A673 (cell line): ENCODE measurements around the gene HMX2.

Experiments used
- EZH2 ChIP-seq: fragments of 200-600 bp; sonication (generic); IDR thresholded peaks from 2 replicates; pipeline ENCODE4 v1.6.1; 2017; ENCODE audit warnings: borderline replicate concordance, low read depth, mild to moderate bottlenecking, mixed read lengths, antibody characterized with exemption, low read length; ENCODE audit not compliant: poor library complexity, severe bottlenecking
- TF ChIP-seq, protein P1 (sequence below): fragments of 300-800, 200-600 bp; sonication (generic); conservative IDR thresholded peaks from 2 replicates; pipeline ENCODE4 v1.5.1; 2017; ENCODE audit warnings: low read depth, mild to moderate bottlenecking, antibody characterized with exemption, low read length, moderate library complexity, mixed read lengths

DNA sequence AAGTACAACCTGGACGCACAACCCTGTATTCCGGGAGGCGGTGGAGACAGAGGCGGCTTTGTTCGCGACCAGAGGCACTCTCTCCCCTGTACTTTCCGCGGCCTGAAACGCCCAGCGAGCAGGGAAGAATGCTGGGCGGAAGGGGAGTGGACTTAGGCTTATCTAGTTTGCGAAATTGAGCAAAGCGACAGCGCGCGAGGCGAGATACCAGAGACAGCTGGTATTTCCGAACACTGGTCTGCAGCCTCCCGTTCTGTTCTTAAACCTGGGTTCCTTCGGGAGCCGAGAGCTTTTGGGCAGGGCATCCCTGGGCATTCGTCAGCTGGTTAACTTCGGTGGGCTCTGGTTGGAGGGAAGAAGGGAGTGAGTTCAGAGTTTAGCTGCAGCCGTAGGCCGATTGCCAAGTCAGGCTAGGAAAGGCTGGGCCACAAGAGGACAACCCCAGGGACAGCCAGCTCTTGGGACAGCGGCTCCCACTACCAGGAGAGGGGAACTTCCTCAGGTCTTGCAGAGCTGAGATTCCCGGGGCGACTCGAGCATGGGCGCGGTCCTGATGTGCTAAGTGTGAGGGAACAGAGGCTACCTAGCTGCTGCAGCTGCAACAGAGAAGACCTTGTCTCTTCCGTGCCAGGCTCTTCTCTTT, 8.3 kb upstream of the HMX2 start:
- TF ChIP-seq, protein P1, sequence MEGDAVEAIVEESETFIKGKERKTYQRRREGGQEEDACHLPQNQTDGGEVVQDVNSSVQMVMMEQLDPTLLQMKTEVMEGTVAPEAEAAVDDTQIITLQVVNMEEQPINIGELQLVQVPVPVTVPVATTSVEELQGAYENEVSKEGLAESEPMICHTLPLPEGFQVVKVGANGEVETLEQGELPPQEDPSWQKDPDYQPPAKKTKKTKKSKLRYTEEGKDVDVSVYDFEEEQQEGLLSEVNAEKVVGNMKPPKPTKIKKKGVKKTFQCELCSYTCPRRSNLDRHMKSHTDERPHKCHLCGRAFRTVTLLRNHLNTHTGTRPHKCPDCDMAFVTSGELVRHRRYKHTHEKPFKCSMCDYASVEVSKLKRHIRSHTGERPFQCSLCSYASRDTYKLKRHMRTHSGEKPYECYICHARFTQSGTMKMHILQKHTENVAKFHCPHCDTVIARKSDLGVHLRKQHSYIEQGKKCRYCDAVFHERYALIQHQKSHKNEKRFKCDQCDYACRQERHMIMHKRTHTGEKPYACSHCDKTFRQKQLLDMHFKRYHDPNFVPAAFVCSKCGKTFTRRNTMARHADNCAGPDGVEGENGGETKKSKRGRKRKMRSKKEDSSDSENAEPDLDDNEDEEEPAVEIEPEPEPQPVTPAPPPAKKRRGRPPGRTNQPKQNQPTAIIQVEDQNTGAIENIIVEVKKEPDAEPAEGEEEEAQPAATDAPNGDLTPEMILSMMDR: no peak
- TF ChIP-seq EZH2: peak; percentile 34
